ENCODE data around the gene RHOH. TPM values are rescaled to one million over a fixed set of nuclear protein-coding genes. Genes with fewer than 3 reads are reported as not detected.

Gene RHOH
- total RNA-seq, 1 donor from 2014 or later = 11.2 TPM

- H3K79me2 ChIP-seq (ENCODE audit: low read depth) = no peaks in the 10 kb centered on the region
- no peak overlapping the region for H3K4me2 ChIP-seq
- no peak overlapping the region for H3K27ac Mint-ChIP-seq
- H3K4me1 ChIP-seq = peaks cover 11% of the 10 kb centered on the region
- TF ChIP-seq EZH2phosphoT487 (IDR thresholded peaks at IDR 0.05) = no peak
- TF ChIP-seq EZH2 (IDR thresholded peaks at IDR 0.05) = no peak
- TF ChIP-seq CTCF (IDR thresholded peaks at IDR 0.05) = no peak
- no peaks in the 10 kb centered on the region for H3K9me3 Mint-ChIP-seq
- H4K20me1 ChIP-seq (ENCODE audit: low read depth) = no peaks in the 10 kb centered on the region
- DNase-seq (ENCODE audit: low spot score) = no peak
- no peak overlapping the region for H2AFZ ChIP-seq (replicated peaks)
- H3K36me3 ChIP-seq = no peaks in the 10 kb centered on the region
- H3K4me3 Mint-ChIP-seq = no peak overlapping the region
- peaks cover 4% of the 10 kb centered on the region for H3F3A ChIP-seq (ENCODE audit: low read depth)
- H3K36me3 Mint-ChIP-seq = no peaks in the 10 kb centered on the region
- H3K9ac ChIP-seq = no peak overlapping the region
- H3K4me1 Mint-ChIP-seq = peaks cover 33% of the 10 kb centered on the region
- peaks cover 6% of the 10 kb centered on the region for H3K27me3 Mint-ChIP-seq (ENCODE audit: insufficient read depth, low read depth)
- no peak overlapping the region for H3K4me3 ChIP-seq
- no peak overlapping the region for H3K27ac ChIP-seq
- no peaks in the 10 kb centered on the region for H3K9me3 ChIP-seq (ENCODE audit: low read depth)
- no peaks in the 10 kb centered on the region for H3K27me3 ChIP-seq
These were observed 19.2 kb upstream of the RHOH start for GRCh38 chr4:40177591-40177990.

- no peaks in the 10 kb centered on the region for H3K36me3 ChIP-seq
- no peaks in the 10 kb centered on the region for H4K20me1 ChIP-seq (ENCODE audit: low read depth)
- H3K79me2 ChIP-seq (ENCODE audit: low read depth) = no peaks in the 10 kb centered on the region
- no peaks in the 10 kb centered on the region for H3F3A ChIP-seq (ENCODE audit: low read depth)
- peak overlapping the region; percentile 12 for H2AFZ ChIP-seq (replicated peaks)
- DNase-seq (ENCODE audit: low spot score) = no peak
- no peaks in the 10 kb centered on the region for H3K27me3 ChIP-seq
- H3K4me1 ChIP-seq = peaks cover 11% of the 10 kb centered on the region
- no peak overlapping the region for H3K9ac ChIP-seq
- H3K36me3 Mint-ChIP-seq = no peaks in the 10 kb centered on the region
- H3K9me3 ChIP-seq (ENCODE audit: low read depth) = no peaks in the 10 kb centered on the region
- peaks cover 33% of the 10 kb centered on the region for H3K4me1 Mint-ChIP-seq
- peaks cover 3% of the 10 kb centered on the region for H3K27me3 Mint-ChIP-seq (ENCODE audit: insufficient read depth, low read depth)
- H3K4me2 ChIP-seq = no peak overlapping the region
- TF ChIP-seq CTCF (IDR thresholded peaks at IDR 0.05) = no peak
- no peak for TF ChIP-seq EZH2phosphoT487 (IDR thresholded peaks at IDR 0.05)
- TF ChIP-seq EZH2 (IDR thresholded peaks at IDR 0.05) = no peak
- no peak overlapping the region for H3K4me3 ChIP-seq
- no peak overlapping the region for H3K4me3 Mint-ChIP-seq
- no peaks in the 10 kb centered on the region for H3K9me3 Mint-ChIP-seq
- no peak overlapping the region for H3K27ac ChIP-seq
- H3K27ac Mint-ChIP-seq = no peak overlapping the region
These were observed 18.2 kb upstream of the RHOH start for GRCh38 chr4:40178672-40179071.

- no peaks in the 10 kb centered on the region for H4K20me1 ChIP-seq (ENCODE audit: low read depth)
- H3K4me3 ChIP-seq = no peak overlapping the region
- H3K4me1 Mint-ChIP-seq = peaks cover 33% of the 10 kb centered on the region
- H3K36me3 Mint-ChIP-seq = no peaks in the 10 kb centered on the region
- no peaks in the 10 kb centered on the region for H3F3A ChIP-seq (ENCODE audit: low read depth)
- H3K4me1 ChIP-seq = peaks cover 11% of the 10 kb centered on the region
- no peak overlapping the region for H3K4me2 ChIP-seq
- H3K36me3 ChIP-seq = no peaks in the 10 kb centered on the region
- no peak for DNase-seq (ENCODE audit: low spot score)
- H3K9ac ChIP-seq = no peak overlapping the region
- H3K27me3 ChIP-seq = no peaks in the 10 kb centered on the region
- no peak overlapping the region for H3K27ac Mint-ChIP-seq
- no peak overlapping the region for H3K4me3 Mint-ChIP-seq
- no peak overlapping the region for H2AFZ ChIP-seq (replicated peaks)
- no peaks in the 10 kb centered on the region for H3K79me2 ChIP-seq (ENCODE audit: low read depth)
- H3K27me3 Mint-ChIP-seq (ENCODE audit: insufficient read depth, low read depth) = peaks cover 3% of the 10 kb centered on the region
- H3K27ac ChIP-seq = no peak overlapping the region
- no peak for TF ChIP-seq EZH2 (IDR thresholded peaks at IDR 0.05)
- TF ChIP-seq EZH2phosphoT487 (IDR thresholded peaks at IDR 0.05) = no peak
- TF ChIP-seq CTCF (IDR thresholded peaks at IDR 0.05) = no peak
- no peaks in the 10 kb centered on the region for H3K9me3 Mint-ChIP-seq
- no peaks in the 10 kb centered on the region for H3K9me3 ChIP-seq (ENCODE audit: low read depth)
These were observed 17.5 kb upstream of the RHOH start for GRCh38 chr4:40179360-40179759.
